T-helper 2 cell treated with Interferon-gamma antibody and Interleukin-4, amounts not matched to agents 5 μg/mL and 100 μg/mL, for 36 hours (primary cell): ENCODE data around the gene PCP2.

Source experiments
- DNase-seq: peaks from one replicate; pipeline ENCODE4 v3.0.0; 2021; ENCODE audit warnings: low spot score
- H3K27ac Mint-ChIP-seq: one replicate; pipeline ENCODE4 v1.8.0; 2021; ENCODE audit warnings: mild to moderate bottlenecking, mixed read lengths
- H3K27me3 Mint-ChIP-seq: one replicate; pipeline ENCODE4 v1.8.0; 2021; ENCODE audit warnings: low read depth, mixed read lengths
- H3K36me3 Mint-ChIP-seq: one replicate; pipeline ENCODE4 v1.8.0; 2021; ENCODE audit warnings: low read depth, mixed read lengths
- H3K4me1 Mint-ChIP-seq: one replicate; pipeline ENCODE4 v1.8.0; 2021; ENCODE audit warnings: low read depth, mixed read lengths
- H3K4me3 Mint-ChIP-seq: one replicate; pipeline ENCODE4 v1.8.0; 2022; ENCODE audit warnings: mild to moderate bottlenecking, moderate library complexity, mixed read lengths
- H3K9me3 Mint-ChIP-seq: one replicate; pipeline ENCODE4 v1.8.0; 2021; ENCODE audit warnings: mixed read lengths

The PCP2 gene

DNA sequence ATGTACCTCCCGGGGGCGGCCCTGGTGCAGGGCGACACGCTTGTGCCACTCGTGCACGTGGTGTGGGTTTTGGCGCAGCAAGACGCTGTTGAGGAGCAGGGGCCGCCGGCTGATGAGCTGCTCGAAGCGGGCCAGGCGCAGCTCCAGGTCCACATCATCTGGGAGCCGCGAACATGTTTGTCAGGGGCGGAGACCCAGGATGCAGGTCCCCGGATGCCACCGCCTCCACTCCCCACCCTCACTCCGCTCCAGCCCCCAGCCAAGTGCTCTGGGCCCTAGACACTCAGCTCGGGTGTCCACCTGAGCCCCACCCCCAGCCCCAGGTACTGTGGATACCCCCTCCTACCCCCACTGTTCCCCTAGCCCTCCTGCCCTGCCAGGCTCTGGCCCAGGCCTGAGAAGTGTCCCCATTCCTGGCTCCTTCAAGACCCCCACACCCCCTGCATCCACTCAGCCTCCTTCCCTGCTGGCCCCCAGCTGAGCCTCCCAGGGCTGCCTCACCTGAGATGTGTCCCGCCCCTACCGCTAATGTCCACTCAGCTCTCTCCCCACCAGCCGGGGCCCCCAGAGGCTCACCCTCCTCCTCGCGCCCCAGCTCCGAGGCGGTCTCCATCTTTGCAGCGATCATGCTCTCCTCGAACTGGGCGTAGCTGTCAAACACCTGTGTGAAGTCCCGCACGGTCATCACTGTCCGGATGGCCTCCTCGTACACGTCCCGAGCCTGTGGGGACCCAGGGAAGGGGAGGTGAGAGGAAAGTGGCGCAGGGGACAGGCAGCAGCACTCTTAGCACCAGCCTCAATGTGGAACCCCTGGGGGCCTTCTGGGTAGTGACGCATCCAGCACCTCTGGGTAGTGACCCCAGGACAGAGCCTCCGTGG lies 9.6 kb downstream of the PCP2 start:
- Mint-ChIP-seq H3K27me3 (no peaks in the 10 kb centered on the region), H3K9me3 (no peaks in the 10 kb centered on the region), H3K36me3 (peaks cover 19% of the 10 kb centered on the region), H3K4me1 (peaks cover 12% of the 10 kb centered on the region), H3K27ac (no peak overlapping the region), H3K4me3 (no peak overlapping the region)
- DNase-seq: no peak

DNA sequence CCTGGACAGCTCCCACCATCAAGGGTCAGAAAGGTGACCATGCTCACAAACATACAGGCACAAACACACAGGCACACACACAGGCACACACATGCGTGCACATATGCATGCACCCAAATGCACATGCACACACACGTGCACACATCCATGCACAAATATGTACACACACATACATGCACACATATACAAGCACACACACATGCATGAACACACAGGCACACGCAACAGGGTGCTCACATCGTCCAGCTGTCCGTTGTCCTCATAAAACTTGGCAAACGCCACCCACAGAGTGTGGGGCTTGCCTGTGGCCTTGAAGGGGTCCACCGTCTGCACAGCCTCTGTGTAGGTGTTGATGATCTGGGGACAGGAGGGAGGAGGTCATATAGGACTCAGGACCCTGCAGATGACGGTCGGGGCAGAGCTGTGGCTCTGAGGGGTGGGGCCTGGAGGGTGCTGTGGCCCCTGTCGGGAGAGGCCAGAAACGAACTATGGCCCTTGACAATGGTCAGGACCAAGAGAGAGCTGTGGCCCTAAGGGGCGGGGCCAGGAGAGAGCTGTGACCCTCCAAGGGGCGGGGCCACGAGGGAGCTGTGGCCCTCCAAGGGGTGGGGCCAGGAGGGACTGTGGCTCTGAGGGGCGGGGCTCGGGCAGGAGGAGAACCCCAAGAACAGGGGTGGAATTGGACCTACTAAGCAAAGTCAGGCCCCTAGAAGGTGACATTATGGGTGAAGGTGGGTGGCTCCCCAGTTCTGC lies 10.4 kb downstream of the PCP2 start:
- peaks cover 25% of the 10 kb centered on the region for H3K36me3 Mint-ChIP-seq

DNA sequence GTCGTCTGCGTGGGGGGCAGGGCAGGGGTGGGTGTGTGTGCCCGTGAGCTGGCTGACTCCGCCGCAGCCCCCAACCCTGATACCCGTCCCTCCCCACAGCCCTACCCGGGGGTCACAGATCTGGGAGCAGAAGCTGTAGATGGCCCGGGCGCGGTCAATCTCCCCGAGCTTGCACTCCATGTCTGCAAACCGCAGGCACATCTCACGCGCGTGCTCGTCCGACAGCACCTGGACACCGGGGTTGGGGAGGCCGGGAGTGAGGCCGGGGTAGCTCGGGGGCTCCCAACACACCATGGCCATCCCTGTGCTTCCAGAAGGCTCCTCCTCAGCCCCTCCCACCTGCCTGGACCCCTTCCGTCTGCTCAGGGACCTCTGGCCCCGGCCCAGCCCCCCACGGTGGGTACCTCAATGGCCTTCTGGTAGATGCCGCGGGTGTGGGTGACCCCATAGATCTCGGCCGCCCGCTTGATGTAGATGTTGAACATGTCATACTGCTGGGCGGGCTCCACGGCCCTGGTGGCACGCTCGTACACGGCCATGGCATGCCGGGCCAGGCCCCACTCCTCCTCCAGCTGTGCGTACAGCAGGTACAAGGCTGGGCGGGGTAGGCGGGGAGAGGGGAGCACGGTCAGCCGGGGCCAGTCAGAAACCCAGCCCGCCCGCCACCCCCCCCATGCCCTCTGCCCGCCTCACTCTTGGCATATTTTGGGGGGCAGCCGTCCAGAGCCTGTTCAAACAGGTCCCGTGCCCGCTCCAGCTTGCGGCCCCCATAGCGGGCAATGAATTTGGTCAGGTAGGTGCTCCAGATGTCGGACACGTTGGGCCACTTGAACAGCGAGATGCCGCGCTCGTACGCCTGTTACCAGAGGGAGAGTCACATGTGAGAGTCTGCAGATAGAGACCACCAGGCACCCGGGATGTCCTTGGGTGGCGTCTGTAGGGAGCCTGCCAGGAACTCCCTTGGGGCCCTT lies 12.8 kb downstream of the PCP2 start:
- Mint-ChIP-seq H3K27ac (no peak overlapping the region), H3K36me3 (peaks cover 20% of the 10 kb centered on the region), H3K27me3 (no peaks in the 10 kb centered on the region), H3K4me1 (no peaks in the 10 kb centered on the region), H3K9me3 (no peaks in the 10 kb centered on the region), H3K4me3 (no peak overlapping the region)
- no peak for DNase-seq

More for the DNA sequence above, 10.4 kb downstream of the PCP2 start:
- Mint-ChIP-seq H3K27ac (no peak overlapping the region), H3K27me3 (no peaks in the 10 kb centered on the region), H3K4me1 (peaks cover 4% of the 10 kb centered on the region), H3K4me3 (no peak overlapping the region), H3K9me3 (no peaks in the 10 kb centered on the region)
- no peak for DNase-seq

DNA sequence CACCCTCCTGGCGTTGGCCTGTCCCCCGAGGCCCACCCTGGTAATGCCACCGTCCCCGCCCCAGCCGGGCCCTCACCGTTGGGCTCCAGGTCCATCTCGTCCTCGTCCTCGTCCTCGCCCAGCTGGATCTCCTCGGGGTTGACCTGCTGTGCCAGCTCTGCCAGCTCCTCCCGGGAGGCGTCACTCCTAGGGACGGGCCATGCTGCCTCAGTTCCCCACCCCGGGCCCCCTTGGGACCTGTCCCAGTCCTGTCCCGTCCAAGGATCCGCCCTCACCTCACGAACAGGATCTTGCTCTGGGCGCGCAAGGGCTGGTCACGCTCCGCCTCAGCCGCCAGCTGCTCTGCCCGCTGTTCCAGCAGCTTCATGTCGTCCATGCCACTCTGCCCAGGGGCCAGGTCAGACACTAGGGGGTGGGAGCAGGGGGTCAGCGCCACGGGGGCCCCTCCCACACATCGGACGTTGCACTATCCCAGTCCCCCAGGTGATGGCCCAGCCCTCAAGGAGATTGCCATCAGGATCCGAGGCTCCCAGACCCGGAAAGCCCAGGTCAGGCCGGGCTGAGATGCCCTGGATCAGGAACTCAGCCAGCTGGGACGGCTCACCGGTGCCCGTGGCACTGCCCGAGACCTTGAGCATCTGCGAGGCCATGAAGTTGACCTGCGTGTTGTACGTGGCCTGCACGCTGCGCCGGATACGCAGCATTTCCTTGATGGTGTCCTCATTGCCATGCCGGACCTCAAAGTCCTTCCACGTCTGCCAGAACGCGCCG lies 13.7 kb downstream of the PCP2 start:
- no peaks in the 10 kb centered on the region for H3K9me3 Mint-ChIP-seq

DNA sequence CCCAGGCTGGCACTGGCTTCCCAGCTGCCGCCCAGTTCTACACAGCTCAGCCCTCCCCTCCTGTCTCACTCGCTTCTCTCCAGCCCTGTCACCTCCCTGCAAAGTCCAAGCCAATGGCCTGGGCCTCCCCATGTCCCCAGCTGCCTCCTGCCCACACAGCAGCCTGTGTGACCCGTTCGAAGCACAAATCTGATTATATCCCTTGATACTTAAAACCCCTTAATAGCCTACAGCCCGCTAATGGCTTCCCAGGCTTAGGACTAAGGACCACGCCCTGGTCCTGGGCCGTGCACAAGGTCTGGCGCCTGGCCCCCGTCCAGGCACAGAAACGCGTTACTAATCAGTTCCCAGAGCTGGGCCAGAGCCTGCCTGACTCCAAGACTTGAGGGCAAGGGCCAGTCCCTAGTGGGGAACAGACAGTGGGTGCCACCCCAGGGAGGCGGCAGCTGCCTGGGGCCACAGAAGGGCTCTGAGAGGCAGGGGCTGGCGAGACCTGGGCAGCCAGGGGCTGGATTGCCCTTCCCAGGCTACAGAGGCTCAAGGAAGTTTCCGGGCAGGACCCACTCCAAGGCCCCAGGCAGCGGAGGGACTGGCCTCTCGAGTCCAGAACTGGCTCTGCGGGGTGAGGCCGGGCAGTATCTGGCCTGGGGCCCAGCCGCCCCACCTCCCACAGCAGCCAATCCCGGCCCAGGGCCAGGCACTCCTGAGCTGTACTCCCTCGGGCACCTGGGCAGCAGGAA lies 14.6 kb downstream of the PCP2 start:
- no peaks in the 10 kb centered on the region for H3K9me3 Mint-ChIP-seq
- no peaks in the 10 kb centered on the region for H3K27me3 Mint-ChIP-seq
- H3K4me3 Mint-ChIP-seq: no peak overlapping the region
- H3K36me3 Mint-ChIP-seq: peaks cover 20% of the 10 kb centered on the region
- no peak for DNase-seq
- H3K27ac Mint-ChIP-seq: no peak overlapping the region
- no peaks in the 10 kb centered on the region for H3K4me1 Mint-ChIP-seq

More for the DNA sequence above, 13.7 kb downstream of the PCP2 start:
- Mint-ChIP-seq H3K4me3 (no peak overlapping the region), H3K4me1 (no peaks in the 10 kb centered on the region), H3K27ac (no peak overlapping the region), H3K27me3 (no peaks in the 10 kb centered on the region), H3K36me3 (peaks cover 20% of the 10 kb centered on the region)
- no peak for DNase-seq

DNA sequence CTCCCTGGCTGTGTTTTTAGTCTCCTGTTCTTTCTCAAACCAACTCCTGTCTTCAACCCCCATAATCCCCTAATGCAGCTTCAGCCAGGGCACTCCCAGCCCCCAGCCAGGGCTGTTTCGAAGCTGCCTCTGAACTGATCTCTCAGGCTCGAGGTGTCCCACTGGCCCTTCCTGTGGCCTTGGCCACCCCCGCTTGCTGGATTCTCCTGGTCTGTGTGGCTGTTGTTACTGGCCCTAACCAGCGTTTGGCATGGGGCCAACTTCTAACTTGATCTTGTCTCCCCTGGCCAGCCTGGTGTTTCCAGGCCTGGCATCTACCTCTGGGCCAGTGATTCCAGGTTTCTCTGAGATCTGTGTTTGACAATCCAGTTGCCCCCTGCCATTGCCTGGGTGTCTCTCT lies 15.2 kb downstream of the PCP2 start:
- Mint-ChIP-seq H3K4me1 (no peaks in the 10 kb centered on the region), H3K9me3 (no peaks in the 10 kb centered on the region), H3K36me3 (peaks cover 20% of the 10 kb centered on the region), H3K27me3 (no peaks in the 10 kb centered on the region), H3K4me3 (no peak overlapping the region), H3K27ac (peak overlapping the region; percentile 31)
- no peak for DNase-seq

DNA sequence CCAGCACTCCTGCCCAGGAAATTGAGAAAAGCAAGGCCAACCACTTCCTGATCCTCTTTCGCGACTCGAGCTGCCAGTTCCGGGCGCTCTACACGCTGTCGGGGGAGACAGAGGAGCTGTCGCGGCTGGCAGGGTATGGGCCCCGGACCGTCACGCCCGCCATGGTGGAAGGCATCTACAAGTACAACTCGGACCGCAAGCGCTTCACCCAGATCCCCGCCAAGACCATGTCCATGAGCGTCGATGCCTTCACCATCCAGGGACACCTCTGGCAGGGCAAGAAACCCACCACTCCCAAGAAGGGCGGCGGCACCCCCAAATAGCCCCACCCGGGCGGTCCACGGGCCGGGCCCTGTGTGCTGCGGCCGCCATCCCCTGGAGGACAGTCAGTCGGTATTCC lies 15.8 kb downstream of the PCP2 start:
- Mint-ChIP-seq H3K27ac (no peak overlapping the region), H3K4me1 (no peaks in the 10 kb centered on the region), H3K9me3 (no peaks in the 10 kb centered on the region), H3K36me3 (peaks cover 15% of the 10 kb centered on the region), H3K4me3 (no peak overlapping the region), H3K27me3 (no peaks in the 10 kb centered on the region)
- DNase-seq: no peak

DNA sequence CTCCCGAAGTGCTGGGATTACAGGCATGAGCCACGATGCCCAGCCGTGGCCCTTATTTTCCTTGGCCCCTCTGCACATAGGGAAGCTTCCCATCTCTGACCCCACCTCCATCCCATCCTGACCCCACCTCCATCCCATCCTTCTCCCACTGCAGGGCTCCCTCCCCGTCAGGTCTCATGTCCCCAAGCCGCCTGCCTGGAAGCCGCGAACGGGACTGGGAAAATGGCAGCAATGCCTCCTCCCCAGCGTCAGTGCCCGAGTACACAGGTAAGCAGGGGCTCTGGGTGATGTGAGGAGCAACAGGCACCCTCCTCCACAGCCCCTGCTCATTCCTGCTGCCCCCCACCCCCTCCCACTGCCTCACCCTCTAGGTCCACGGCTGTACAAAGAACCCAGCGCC lies 16.3 kb downstream of the PCP2 start:
- H3K9me3 Mint-ChIP-seq: no peaks in the 10 kb centered on the region
- DNase-seq: no peak
- no peak overlapping the region for H3K27ac Mint-ChIP-seq
- H3K4me3 Mint-ChIP-seq: no peak overlapping the region
- peaks cover 14% of the 10 kb centered on the region for H3K36me3 Mint-ChIP-seq
- H3K4me1 Mint-ChIP-seq: no peaks in the 10 kb centered on the region
- no peaks in the 10 kb centered on the region for H3K27me3 Mint-ChIP-seq

DNA sequence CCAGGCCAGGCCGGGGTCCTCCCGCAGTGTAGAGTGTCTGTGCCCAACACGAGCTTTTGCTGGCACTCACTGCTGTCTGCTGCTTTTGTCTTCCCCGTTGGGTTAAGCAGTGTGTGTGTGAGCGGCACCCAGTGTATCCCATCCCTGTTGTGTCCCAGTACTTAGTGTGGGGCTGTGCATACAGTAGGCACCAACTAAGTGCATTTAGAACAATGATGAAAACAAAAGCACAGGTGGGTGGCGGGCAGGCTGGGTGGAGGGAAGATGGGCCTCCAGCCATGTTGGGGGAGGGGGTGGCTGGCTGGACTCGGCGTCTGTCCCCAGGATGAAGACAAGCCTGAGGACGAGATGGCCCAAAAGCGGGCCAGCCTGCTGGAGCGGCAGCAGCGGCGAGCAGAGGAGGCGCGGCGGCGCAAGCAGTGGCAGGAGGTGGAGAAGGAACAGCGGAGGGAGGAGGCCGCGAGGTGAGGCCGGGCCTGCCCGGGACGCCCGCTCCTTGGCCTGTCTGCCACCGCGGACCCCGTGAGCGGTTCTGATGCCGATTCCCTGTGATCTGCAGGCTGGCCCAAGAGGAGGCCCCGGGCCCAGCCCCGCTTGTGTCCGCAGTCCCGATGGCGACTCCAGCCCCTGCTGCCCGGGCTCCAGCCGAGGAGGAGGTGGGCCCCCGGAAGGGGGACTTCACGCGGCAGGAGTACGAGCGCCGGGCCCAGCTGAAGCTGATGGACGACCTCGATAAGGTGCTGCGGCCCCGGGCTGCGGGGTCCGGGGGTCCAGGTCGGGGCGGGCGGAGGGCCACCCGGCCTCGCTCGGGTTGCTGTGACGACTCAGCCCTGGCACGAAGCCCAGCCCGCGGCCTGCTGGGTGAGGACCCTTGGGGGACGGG lies 18.4 kb downstream of the PCP2 start:
- H3K27ac Mint-ChIP-seq: no peak overlapping the region

DNA sequence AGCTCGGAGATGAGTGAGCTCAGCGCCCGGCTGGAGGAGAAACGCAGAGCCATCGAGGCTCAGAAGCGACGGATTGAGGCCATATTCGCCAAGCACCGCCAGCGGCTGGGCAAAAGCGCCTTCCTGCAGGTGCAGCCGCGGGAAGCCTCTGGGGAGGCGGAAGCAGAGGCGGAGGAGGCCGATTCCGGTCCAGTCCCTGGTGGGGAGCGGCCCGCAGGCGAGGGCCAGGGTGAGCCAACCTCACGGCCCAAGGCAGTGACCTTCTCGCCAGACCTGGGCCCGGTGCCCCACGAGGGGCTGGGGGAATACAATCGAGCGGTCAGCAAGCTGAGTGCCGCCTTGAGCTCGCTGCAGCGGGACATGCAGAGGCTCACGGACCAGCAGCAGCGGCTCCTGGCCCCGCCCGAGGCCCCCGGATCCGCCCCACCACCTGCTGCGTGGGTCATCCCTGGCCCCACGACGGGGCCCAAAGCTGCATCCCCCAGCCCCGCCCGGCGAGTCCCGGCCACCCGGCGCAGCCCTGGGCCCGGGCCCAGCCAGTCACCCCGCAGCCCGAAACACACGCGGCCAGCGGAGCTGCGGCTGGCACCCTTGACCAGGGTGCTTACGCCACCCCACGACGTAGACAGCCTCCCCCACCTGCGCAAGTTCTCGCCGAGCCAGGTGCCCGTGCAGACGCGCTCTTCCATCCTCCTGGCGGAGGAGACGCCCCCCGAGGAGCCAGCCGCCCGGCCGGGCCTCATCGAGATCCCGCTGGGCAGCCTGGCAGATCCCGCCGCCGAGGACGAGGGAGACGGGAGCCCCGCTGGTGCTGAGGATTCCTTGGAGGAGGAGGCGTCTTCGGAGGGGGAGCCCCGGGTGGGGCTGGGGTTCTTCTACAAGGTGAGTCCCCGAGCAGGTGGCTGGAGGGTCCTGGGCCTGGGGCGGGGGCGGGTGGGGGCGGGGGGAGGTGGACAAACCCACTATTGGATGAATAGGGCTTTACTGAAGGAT lies 20.9 kb downstream of the PCP2 start:
- no peak for DNase-seq
- Mint-ChIP-seq H3K36me3 (no peaks in the 10 kb centered on the region), H3K9me3 (no peaks in the 10 kb centered on the region), H3K27ac (no peak overlapping the region), H3K27me3 (no peaks in the 10 kb centered on the region), H3K4me3 (no peak overlapping the region), H3K4me1 (no peaks in the 10 kb centered on the region)

More for the DNA sequence above, 18.4 kb downstream of the PCP2 start:
- H3K36me3 Mint-ChIP-seq: peaks cover 6% of the 10 kb centered on the region
- no peak overlapping the region for H3K4me3 Mint-ChIP-seq
- no peaks in the 10 kb centered on the region for H3K27me3 Mint-ChIP-seq
- H3K4me1 Mint-ChIP-seq: no peaks in the 10 kb centered on the region
- no peaks in the 10 kb centered on the region for H3K9me3 Mint-ChIP-seq
- no peak for DNase-seq
